ENCODE results near the gene IFNL1.
"Not testable (repeated sequence)": the region's sequence is repeated elsewhere in the genome, so short reads cannot be mapped to it uniquely, and the experiment has no call there.

The IFNL1 gene

GRCh38 chr19:39334444-39334976, 38.3 kb downstream of the IFNL1 start:
- DNase-seq, result no peak

GRCh38 chr19:39335168-39335548, 39.0 kb downstream of the IFNL1 start:
- peak; percentile 47 for DNase-seq

DNA sequence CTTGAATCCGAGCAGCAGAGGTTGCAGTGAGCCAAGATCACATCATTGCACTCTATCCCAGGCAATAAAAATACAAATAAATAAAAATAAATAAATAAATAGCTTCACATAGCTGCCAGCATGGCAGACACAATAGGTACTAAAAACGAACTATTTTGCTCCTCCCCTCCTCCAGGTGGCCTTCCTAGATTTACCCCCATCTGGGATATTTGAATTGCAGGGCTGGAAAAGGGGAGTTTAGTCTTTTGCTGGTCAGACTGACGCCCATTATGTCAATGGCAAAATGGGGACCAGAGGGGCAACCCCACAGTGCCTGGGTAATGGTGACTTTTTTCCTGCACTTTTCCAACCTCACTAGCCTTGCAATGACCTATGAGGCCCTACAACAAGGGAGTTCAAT, 40.3 kb downstream of the IFNL1 start:
- DNase-seq, result no peak

DNA sequence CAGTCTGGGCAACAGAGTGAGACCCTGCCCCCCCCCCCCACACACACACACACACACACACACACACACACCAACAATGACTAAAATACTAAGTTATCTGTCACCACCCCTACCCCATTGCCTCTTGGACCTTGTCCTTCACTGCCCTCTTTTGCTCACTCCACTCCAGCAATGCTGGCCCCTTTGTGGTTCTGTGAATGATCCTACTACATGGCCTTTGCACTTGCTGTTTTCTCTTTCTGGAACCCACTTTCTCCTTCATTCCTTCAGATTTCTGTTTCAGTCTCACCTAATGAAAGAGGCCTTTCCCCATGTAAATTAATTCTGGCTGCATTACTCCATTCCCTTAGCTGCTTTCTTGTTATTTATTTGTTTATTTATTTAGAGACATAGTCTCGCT, 43.5 kb downstream of the IFNL1 start:
- DNase-seq, result no peak

GRCh38 chr19:39340156-39340555, 43.9 kb downstream of the IFNL1 start:
- not testable (repeated sequence) for DNase-seq

DNA sequence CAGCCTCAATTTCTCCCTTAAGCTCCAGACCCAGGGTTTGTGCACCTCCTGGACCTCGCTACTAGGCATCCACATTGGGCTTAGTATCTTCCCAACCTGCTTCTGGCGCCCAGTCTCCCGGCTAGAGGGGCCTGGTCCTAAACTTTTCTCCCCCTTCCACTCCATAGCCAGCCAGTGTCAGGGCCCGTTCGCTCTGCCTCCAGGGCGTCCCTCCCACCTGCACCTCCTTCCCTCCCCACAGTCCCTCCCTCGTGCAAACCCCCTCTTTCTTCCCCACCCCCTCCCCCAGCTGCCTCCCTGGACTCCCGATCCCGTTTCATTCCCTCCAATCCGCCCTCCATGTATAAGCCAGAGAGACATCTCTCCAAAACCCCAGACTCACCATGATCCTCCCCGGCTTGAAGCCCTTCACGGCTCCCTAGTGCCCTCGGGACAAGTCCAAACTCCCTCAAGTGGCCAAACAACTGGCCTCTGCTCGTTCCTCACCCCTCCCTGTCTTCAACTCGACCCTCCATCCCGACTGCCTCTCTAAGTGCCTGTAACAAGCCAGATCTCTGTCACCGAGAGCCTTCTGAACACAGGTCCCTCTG, 45.0 kb downstream of the IFNL1 start:
- DNase-seq, result peak; percentile 44

DNA sequence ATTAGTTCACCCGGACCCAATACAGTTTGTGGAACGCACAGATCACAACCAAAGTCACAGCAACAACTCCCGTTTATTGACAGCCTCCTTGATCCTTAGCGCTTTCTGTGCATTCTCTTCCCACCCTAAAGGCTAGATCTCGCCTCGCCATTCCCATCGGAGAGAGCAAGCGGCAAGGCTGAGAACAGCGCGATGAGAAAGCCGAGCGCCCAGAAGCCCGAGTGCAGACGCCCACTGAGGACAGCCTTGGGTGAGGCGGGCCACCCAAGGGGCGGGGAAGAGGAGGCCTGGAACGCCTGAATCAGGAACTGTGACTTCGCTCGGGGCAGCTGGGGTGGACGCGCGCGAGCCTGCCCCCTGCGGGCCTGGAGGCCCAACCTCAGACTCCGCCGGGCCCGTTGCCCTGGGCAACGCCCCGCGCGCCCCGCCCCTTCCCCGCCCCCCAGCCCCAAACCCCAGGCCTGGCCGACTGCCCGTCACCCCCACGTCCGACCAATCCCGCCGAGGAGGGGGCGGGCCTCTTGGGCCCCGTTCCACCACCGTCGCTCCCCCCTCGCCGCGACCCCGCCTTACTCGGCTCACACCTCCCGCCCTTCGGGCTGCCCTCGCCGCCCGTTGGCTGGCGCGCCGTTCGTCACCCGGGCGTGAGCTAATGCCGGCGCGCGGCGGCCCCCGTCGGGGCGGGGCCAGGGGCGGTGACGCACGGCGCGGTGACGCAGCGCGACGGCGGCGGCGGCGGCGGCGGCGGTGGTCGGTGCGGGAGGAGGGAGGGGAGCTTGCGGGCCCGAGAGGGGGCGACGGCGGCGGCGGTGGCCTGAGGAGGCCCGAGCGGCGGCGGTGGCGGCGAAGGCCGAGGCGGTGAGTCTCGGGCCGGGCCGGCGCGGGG, 45.8 kb downstream of the IFNL1 start, which contains the start of gene SAMD4B:
Gene SAMD4B, plus strand, starts transcription at position 703 of the 886 bp plus-strand sequence. CDS start 14,473 bp downstream, outside the sequence.
- DNase-seq, result peak; percentile 98

DNA sequence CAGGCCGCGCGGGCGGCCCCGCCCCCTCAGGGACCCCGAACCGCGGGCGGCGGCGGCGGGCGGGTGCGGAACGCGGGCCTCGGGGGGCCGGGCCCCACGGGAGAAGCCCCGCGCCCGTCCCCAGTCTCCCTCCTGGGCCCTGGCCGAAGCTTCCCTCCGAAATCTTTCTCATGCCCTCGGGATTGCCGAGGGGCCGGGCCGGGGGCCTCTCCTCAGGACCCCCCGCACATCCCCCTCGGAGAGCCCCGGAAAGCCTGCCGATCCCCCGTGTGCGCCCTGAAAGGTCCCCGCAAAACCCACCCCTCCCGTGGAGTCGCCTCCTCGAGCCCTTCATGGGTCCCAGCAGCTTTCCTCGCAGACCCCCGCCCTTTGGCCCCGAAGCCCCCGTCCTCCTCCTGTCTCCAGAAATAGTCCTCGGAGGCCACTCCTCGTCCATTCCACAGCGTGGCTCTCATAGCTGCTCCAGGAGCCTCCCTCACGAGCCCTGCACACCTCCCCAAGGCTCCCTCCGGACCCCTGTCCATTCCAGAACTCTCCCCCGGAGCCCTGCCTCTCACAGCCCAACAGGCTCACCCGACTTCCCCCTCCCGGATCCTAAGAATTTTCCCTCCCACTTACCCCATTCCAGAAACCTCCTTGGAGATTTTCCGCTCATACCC, 46.6 kb downstream of the IFNL1 start:
- no peak for DNase-seq

DNA sequence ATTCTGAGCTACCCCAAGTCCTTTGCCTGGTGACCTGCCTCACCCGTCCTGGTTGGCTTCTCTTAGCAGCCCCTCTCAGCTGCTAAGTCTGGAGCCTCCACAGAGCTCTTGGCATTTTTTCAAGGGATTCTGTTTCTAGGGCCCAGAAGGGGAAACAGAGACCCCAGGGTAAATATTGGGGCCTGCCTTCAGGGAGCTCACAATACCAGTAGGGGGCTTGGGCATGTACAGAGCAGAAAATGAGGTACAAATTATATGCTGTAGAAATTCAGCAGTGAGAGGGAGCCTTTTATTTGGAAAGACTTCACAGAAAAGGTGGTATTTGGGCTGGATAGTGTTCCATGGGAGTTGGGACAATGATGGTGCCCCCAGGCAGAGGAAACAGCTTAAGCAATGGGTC, 49.7 kb downstream of the IFNL1 start:
- no peak for DNase-seq

- DNase-seq, result no peak
These were observed 51.3 kb downstream of the IFNL1 start for GRCh38 chr19:39347332-39348164.

All from stimulated activated CD8-positive, alpha-beta memory T cell treated with anti-CD3 and anti-CD28 coated beads, Interleukin-4, amount 100 ng/mL, for 48 hours (primary cell).